Measurements from ENCODE around the gene IFFO2.

- TF ChIP-seq EZH2 (IDR thresholded peaks at IDR 0.05) (no peak), EZH2phosphoT487 (IDR thresholded peaks at IDR 0.05; ENCODE audit: borderline replicate concordance) (no peak), SP1 (IDR thresholded peaks at IDR 0.05; ENCODE audit: low read depth) (no peak), CEBPB (IDR thresholded peaks at IDR 0.05; ENCODE audit: low read depth) (no peak), POLR2A (IDR thresholded peaks at IDR 0.05; ENCODE audit: borderline replicate concordance, extremely low read depth, insufficient read depth, insufficient read length) (no peak)
- TF ChIP-seq, protein P1, sequence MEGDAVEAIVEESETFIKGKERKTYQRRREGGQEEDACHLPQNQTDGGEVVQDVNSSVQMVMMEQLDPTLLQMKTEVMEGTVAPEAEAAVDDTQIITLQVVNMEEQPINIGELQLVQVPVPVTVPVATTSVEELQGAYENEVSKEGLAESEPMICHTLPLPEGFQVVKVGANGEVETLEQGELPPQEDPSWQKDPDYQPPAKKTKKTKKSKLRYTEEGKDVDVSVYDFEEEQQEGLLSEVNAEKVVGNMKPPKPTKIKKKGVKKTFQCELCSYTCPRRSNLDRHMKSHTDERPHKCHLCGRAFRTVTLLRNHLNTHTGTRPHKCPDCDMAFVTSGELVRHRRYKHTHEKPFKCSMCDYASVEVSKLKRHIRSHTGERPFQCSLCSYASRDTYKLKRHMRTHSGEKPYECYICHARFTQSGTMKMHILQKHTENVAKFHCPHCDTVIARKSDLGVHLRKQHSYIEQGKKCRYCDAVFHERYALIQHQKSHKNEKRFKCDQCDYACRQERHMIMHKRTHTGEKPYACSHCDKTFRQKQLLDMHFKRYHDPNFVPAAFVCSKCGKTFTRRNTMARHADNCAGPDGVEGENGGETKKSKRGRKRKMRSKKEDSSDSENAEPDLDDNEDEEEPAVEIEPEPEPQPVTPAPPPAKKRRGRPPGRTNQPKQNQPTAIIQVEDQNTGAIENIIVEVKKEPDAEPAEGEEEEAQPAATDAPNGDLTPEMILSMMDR (IDR thresholded peaks at IDR 0.05 in 2 of 3, conservative IDR thresholded peaks at IDR 0.05 in 1 of 3; ENCODE audit: borderline replicate concordance in 1 of 3, insufficient read depth in 1 of 3, low read depth in 2 of 3, low read length in 2 of 3): no peak
Observed at GRCh38 chr1:18866846-18867245, 89.6 kb downstream of the IFFO2 start.
